Endodermal cell (in vitro differentiated cells): ENCODE results near the gene DPH5. TPM values are rescaled to one million over a fixed set of nuclear protein-coding genes. Genes with fewer than 3 reads are reported as not detected.

Source experiments
- DNase-seq: peaks from one replicate; pipeline ENCODE4 v3.0.0-alpha.2; 2017
- H3K27ac ChIP-seq: 2 replicates; pipeline ENCODE4 v1.5.1; 2013; ENCODE audit warnings: mild to moderate bottlenecking, low read depth, low read length, moderate library complexity
- H3K27me3 ChIP-seq: 2 replicates; pipeline ENCODE4 v1.6.1; 2013; ENCODE audit warnings: mild to moderate bottlenecking, low read length, moderate library complexity; ENCODE audit not compliant: insufficient read depth, control insufficient read depth, poor library complexity, severe bottlenecking
- H3K36me3 ChIP-seq: 2 replicates; pipeline ENCODE4 v1.7.0; 2013; ENCODE audit warnings: mild to moderate bottlenecking, low read length, moderate library complexity; ENCODE audit not compliant: control insufficient read depth, insufficient read depth
- H3K4me1 ChIP-seq: one replicate; pipeline ENCODE4 v1.7.0; 2013; ENCODE audit warnings: low read length; ENCODE audit not compliant: control insufficient read depth, insufficient read depth
- H3K4me3 ChIP-seq: 2 replicates; pipeline ENCODE4 v1.5.1; 2013; ENCODE audit warnings: mild to moderate bottlenecking, low read length, moderate library complexity
- H3K9ac ChIP-seq: 2 replicates; pipeline ENCODE4 v1.6.1; 2013; ENCODE audit warnings: mild to moderate bottlenecking, low read length, moderate library complexity; ENCODE audit not compliant: poor library complexity, severe bottlenecking; ENCODE audit errors: extremely low read depth
- H3K9me3 ChIP-seq: 2 replicates; pipeline ENCODE4 v1.6.1; 2013; ENCODE audit warnings: mild to moderate bottlenecking, low read length, moderate library complexity; ENCODE audit not compliant: control insufficient read depth
- H3K27ac Mint-ChIP-seq: 2 replicates; pipeline ENCODE4 v1.8.0; 2020; ENCODE audit warnings: mixed read lengths
- H3K27me3 Mint-ChIP-seq: 2 replicates; pipeline ENCODE4 v1.8.0; 2021; ENCODE audit warnings: mild to moderate bottlenecking, mixed read lengths; ENCODE audit not compliant: insufficient read depth
- H3K36me3 Mint-ChIP-seq: 2 replicates; pipeline ENCODE4 v1.8.0; 2020; ENCODE audit warnings: low read depth, mixed read lengths
- H3K4me1 Mint-ChIP-seq: 2 replicates; pipeline ENCODE4 v1.8.0; 2020; ENCODE audit warnings: mixed read lengths
- H3K4me3 Mint-ChIP-seq: 2 replicates; pipeline ENCODE4 v1.8.0; 2020; ENCODE audit warnings: mild to moderate bottlenecking, moderate library complexity, mixed read lengths
- H3K9me3 Mint-ChIP-seq: 2 replicates; pipeline ENCODE4 v1.8.0; 2020; ENCODE audit warnings: mild to moderate bottlenecking, mixed read lengths
- WGBS, 2 experiments: methylation state at CpG; one replicate each; pipeline versions ENCODE4 v1.1.5 to v1.1.7; 2013; ENCODE audit warnings: missing lambda C conversion rate in 2 of 2, mixed read lengths in 1 of 2; ENCODE audit not compliant: insufficient coverage in 1 of 2, insufficient read length in 1 of 2; 5-methylcytosine and 5-hydroxymethylcytosine counted together
- total RNA-seq, 2 donors: library from RNA; stranded (reverse); fragmentation: NEBNext Ultra II Directional in 1 of 2; extraction: Animal tissue kit (Norgen Biotek cat#: 25700) in 1 of 2; gene quantifications; 2 replicates in 1 of 2; 3 replicates in 1 of 2; pipeline ENCODE4 v1.2.1, GENCODE V29; 2021
- TF ChIP-seq, protein P1 (sequence below): fragments of 200-600 bp; sonication (generic); conservative IDR thresholded peaks from 2 replicates; pipeline ENCODE4 v1.5.0; 2021; ENCODE audit warnings: antibody characterized with exemption, mild to moderate bottlenecking

DPH5 gene
- total RNA-seq, 2 donors from 2014 or later: 38.7 to 40.4 TPM

DNA sequence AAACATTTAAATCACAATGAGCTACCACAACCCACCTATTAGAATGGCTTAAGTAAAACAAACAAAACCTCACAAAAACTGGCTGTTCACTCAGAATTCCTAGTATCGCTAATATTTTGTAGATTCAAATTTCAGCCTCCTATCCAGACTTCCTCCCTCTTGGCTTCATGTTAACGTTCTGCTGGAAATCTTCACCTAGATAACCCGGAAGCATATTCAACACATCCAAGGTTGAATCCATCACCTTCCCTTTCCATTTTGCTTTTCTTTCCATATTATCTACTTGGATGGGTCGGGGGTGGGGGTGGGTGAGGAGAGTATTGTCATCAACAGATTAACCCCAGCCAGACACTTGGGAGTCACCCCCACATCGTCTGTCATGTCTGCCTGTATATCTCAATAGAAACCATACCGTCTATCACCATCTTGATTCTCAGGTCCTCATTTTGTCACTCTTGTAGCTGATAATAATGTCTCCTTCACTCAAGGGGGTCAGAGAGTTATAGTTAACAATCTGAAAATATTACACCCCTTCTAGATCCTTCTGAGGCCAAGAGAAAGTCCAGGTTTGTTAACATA is 1.7 kb upstream of the DPH5 start:
- Mint-ChIP-seq H3K36me3 (peaks cover 7% of the 10 kb centered on the region), H3K27ac (no peak overlapping the region), H3K4me1 (peaks cover 32% of the 10 kb centered on the region), H3K9me3 (no peaks in the 10 kb centered on the region), H3K4me3 (no peak overlapping the region), H3K27me3 (no peaks in the 10 kb centered on the region)
- peak overlapping the region; percentile 96 for H3K4me3 ChIP-seq
- no peak overlapping the region for H3K27ac ChIP-seq
- H3K9me3 ChIP-seq: no peaks in the 10 kb centered on the region
- H3K36me3 ChIP-seq: peaks cover 12% of the 10 kb centered on the region
- no peaks in the 10 kb centered on the region for H3K27me3 ChIP-seq
- H3K9ac ChIP-seq: no peak overlapping the region
- no peak for DNase-seq
- peaks cover 15% of the 10 kb centered on the region for H3K4me1 ChIP-seq
- 94 to 95% methylated on average over 3 to 5 of the region's 6 CpGs for WGBS, 2 experiments
- TF ChIP-seq, protein P1, sequence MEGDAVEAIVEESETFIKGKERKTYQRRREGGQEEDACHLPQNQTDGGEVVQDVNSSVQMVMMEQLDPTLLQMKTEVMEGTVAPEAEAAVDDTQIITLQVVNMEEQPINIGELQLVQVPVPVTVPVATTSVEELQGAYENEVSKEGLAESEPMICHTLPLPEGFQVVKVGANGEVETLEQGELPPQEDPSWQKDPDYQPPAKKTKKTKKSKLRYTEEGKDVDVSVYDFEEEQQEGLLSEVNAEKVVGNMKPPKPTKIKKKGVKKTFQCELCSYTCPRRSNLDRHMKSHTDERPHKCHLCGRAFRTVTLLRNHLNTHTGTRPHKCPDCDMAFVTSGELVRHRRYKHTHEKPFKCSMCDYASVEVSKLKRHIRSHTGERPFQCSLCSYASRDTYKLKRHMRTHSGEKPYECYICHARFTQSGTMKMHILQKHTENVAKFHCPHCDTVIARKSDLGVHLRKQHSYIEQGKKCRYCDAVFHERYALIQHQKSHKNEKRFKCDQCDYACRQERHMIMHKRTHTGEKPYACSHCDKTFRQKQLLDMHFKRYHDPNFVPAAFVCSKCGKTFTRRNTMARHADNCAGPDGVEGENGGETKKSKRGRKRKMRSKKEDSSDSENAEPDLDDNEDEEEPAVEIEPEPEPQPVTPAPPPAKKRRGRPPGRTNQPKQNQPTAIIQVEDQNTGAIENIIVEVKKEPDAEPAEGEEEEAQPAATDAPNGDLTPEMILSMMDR: no peak

DNA sequence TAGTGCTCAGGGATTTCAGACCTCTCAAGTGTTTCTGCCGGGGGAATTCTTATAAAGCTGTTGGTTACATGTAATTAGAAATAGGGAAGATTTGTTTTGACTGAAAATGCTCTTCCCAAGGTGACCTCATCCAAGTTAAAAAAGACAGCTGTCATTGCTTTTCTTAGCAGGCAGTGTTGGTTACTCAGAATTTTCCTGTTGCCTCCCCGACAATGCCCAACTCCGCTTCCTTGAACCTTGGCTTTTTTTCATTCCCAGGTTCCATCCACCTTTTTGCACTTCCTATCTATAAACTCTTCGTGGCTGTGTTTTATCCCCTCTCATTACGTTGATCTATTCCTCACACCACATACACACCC is 825 bp upstream of the DPH5 start:
- 50 to 59% methylated on average over 3 to 5 of the region's 5 CpGs for WGBS, 2 experiments
- Histone ChIP-seq H3K9me3 (no peaks in the 10 kb centered on the region), H3K27me3 (no peaks in the 10 kb centered on the region), H3K4me1 (peaks cover 15% of the 10 kb centered on the region), H3K27ac (peak overlapping the region; percentile 64), H3K36me3 (peaks cover 13% of the 10 kb centered on the region), H3K9ac (peak overlapping the region; percentile 73), H3K4me3 (peak overlapping the region; percentile 96)
- Mint-ChIP-seq H3K27ac (peak overlapping the region; percentile 95), H3K36me3 (peaks cover 10% of the 10 kb centered on the region), H3K27me3 (no peaks in the 10 kb centered on the region), H3K4me1 (peaks cover 32% of the 10 kb centered on the region), H3K9me3 (no peaks in the 10 kb centered on the region), H3K4me3 (peak overlapping the region; percentile 84)
- no peak for DNase-seq
- TF ChIP-seq, protein P1: no peak

DNA sequence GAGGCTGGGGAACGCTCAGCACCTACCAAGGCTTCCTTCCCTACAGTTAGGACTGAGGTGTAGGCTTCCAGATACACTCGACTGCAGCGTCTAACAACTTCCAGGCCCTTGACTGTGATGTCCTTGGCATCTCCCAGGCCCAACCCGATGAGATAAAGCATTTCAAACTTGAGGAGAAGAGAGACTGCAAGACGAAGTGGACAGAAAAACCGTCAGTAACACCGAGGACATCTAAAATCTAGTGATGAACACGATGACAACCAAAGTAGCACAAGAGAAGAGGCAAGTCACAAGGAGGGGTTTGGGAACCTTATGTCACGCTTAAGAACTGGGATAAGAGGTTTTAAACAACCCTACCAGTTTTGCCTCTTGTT is 314 bp downstream of the DPH5 start:
- DNase-seq: peak; percentile 74

More for the DNA sequence above, 314 bp downstream of the DPH5 start:
- Mint-ChIP-seq H3K36me3 (peaks cover 6% of the 10 kb centered on the region), H3K4me3 (peak overlapping the region; percentile 84), H3K27ac (peak overlapping the region; percentile 95), H3K27me3 (no peaks in the 10 kb centered on the region), H3K4me1 (peaks cover 32% of the 10 kb centered on the region), H3K9me3 (no peaks in the 10 kb centered on the region)
- 0 to 5% methylated on average over 5 to 9 of the region's 9 CpGs for WGBS, 2 experiments
- Histone ChIP-seq H3K27me3 (no peaks in the 10 kb centered on the region), H3K4me1 (peaks cover 15% of the 10 kb centered on the region), H3K9me3 (no peaks in the 10 kb centered on the region), H3K36me3 (peaks cover 20% of the 10 kb centered on the region), H3K9ac (peak overlapping the region; percentile 73), H3K4me3 (peak overlapping the region; percentile 96), H3K27ac (no peak overlapping the region)
- TF ChIP-seq, protein P1: no peak
